Fibroblast of upper back skin (primary cell): Measurements from ENCODE around the gene ANKRD31.
A peak's percentile ranks its signal among the peaks of the same experiment; 100 is the strongest.
"Not testable (repeated sequence)": the region's sequence is repeated elsewhere in the genome, so short reads cannot be mapped to it uniquely, and the experiment has no call there.

Experiments used
- DNase-seq: peaks from one replicate; pipeline ENCODE4 v3.0.0-alpha.2; 2013

ANKRD31 gene

GRCh38 chr5:75214928-75215327 is 21.8 kb downstream of the ANKRD31 start:
- DNase-seq, result no peak

GRCh38 chr5:75214409-75214808 is 22.3 kb downstream of the ANKRD31 start:
- no peak for DNase-seq

- no peak for DNase-seq
These were observed 33.1 kb downstream of the ANKRD31 start for GRCh38 chr5:75203604-75204003.

GRCh38 chr5:75202935-75203334 is 33.7 kb downstream of the ANKRD31 start:
- DNase-seq, result no peak

GRCh38 chr5:75200776-75201175 is 35.9 kb downstream of the ANKRD31 start:
- no peak for DNase-seq

GRCh38 chr5:75199946-75200345 is 36.7 kb downstream of the ANKRD31 start:
- DNase-seq, result no peak

- DNase-seq, result no peak
These were observed 37.6 kb downstream of the ANKRD31 start for GRCh38 chr5:75199071-75199470.

GRCh38 chr5:75197745-75198144 is 38.9 kb downstream of the ANKRD31 start:
- no peak for DNase-seq

GRCh38 chr5:75192804-75193203 is 43.9 kb downstream of the ANKRD31 start:
- DNase-seq, result no peak

GRCh38 chr5:75192264-75192663 is 44.4 kb downstream of the ANKRD31 start:
- DNase-seq, result no peak

GRCh38 chr5:75190227-75190626 is 46.5 kb downstream of the ANKRD31 start:
- no peak for DNase-seq

GRCh38 chr5:75189353-75189752 is 47.3 kb downstream of the ANKRD31 start:
- no peak for DNase-seq

GRCh38 chr5:75185763-75186162 is 50.9 kb downstream of the ANKRD31 start:
- no peak for DNase-seq

GRCh38 chr5:75176009-75176408 is 60.7 kb downstream of the ANKRD31 start:
- not testable (repeated sequence) for DNase-seq

GRCh38 chr5:75174872-75175271 is 61.8 kb downstream of the ANKRD31 start:
- DNase-seq, result not testable (repeated sequence)

- DNase-seq, result peak; percentile 48
These were observed 67.2 kb downstream of the ANKRD31 start for GRCh38 chr5:75169516-75169915.

- no peak for DNase-seq
These were observed 68.5 kb downstream of the ANKRD31 start for GRCh38 chr5:75168026-75168735.

GRCh38 chr5:75167345-75167744 is 69.3 kb downstream of the ANKRD31 start:
- DNase-seq, result no peak

- DNase-seq, result not testable (repeated sequence)
These were observed 75.2 kb downstream of the ANKRD31 start for GRCh38 chr5:75161508-75161907.

GRCh38 chr5:75156585-75156984 is 80.1 kb downstream of the ANKRD31 start:
- DNase-seq, result no peak

- no peak for DNase-seq
These were observed 83.8 kb downstream of the ANKRD31 start for GRCh38 chr5:75152860-75153259.

- no peak for DNase-seq
These were observed 88.6 kb downstream of the ANKRD31 start for GRCh38 chr5:75148051-75148450.

- no peak for DNase-seq
These were observed 94.0 kb downstream of the ANKRD31 start for GRCh38 chr5:75142566-75143136.

- DNase-seq, result no peak
These were observed 96.4 kb downstream of the ANKRD31 start for GRCh38 chr5:75140277-75140676.

GRCh38 chr5:75138689-75139088 is 98.0 kb downstream of the ANKRD31 start:
- DNase-seq, result no peak
